HFFc6 (cell line): ENCODE data around the gene C1QTNF8. TPM values are rescaled to one million over a fixed set of nuclear protein-coding genes. Genes with fewer than 3 reads are reported as not detected.

Source experiments
- DNase-seq: peaks from one replicate; pipeline ENCODE4 v3.0.0-alpha.2; 2018
- H3K27ac Mint-ChIP-seq: 2 replicates; pipeline ENCODE4 v1.8.0; 2020; ENCODE audit warnings: mild to moderate bottlenecking, mixed read lengths
- H3K27me3 Mint-ChIP-seq: 2 replicates; pipeline ENCODE4 v1.8.0; 2021; ENCODE audit warnings: mild to moderate bottlenecking, moderate library complexity, mixed read lengths; ENCODE audit not compliant: insufficient read depth
- H3K36me3 Mint-ChIP-seq: 2 replicates; pipeline ENCODE4 v1.8.0; 2021; ENCODE audit warnings: low read depth, mixed read lengths
- H3K4me1 Mint-ChIP-seq: 2 replicates; pipeline ENCODE4 v1.8.0; 2020; ENCODE audit warnings: low read depth, mixed read lengths
- H3K4me3 Mint-ChIP-seq: 2 replicates; pipeline ENCODE4 v1.8.0; 2020; ENCODE audit warnings: mild to moderate bottlenecking, moderate library complexity, mixed read lengths
- H3K9me3 Mint-ChIP-seq: 2 replicates; pipeline ENCODE4 v1.8.0; 2020; ENCODE audit warnings: mild to moderate bottlenecking, mixed read lengths
- CTCF ChIP-seq: fragments of 200-600 bp; sonication (generic); IDR thresholded peaks from 2 replicates; pipeline ENCODE4 v1.5.0; 2021; ENCODE audit warnings: antibody characterized with exemption, mild to moderate bottlenecking
- total RNA-seq, 6 experiments: library from RNA; stranded (reverse); fragmentation: NEBNext Ultra II Directional; extraction: Animal tissue kit (Norgen Biotek cat#: 25700); gene quantifications; 2 replicates in 1 of 6; 3 replicates in 5 of 6; pipeline ENCODE4 v1.2.3, GENCODE V29; 2021

Gene C1QTNF8
- total RNA-seq, 6 experiments from 2014 or later, result not detected

DNA sequence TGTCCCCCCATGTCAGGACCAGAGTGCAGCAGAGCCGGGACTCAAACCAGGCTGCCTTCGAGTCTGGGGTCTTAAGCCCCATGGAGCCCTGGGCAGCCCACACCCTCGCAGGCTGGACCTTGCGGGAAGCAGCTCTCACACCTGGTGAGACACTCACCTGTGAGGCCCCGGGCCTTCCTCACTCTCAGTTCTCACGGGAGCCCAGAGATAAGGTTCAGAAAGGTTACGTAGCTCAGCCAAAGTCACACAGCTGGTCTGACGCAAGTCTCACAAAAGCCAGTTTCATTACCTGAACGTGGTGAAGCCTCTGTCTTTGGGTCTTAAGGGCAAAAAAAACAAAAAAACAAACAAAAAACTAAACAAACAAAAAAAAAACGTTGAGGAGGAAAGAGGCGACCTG lies 56.3 kb downstream of the C1QTNF8 start:
- H3K4me3 Mint-ChIP-seq, result no peak overlapping the region
- no peaks in the 10 kb centered on the region for H3K4me1 Mint-ChIP-seq
- no peak for DNase-seq
- H3K27me3 Mint-ChIP-seq, result peaks cover 10% of the 10 kb centered on the region
- no peak overlapping the region for H3K27ac Mint-ChIP-seq
- H3K9me3 Mint-ChIP-seq, result no peaks in the 10 kb centered on the region
- no peaks in the 10 kb centered on the region for H3K36me3 Mint-ChIP-seq
- no peak for TF ChIP-seq CTCF

DNA sequence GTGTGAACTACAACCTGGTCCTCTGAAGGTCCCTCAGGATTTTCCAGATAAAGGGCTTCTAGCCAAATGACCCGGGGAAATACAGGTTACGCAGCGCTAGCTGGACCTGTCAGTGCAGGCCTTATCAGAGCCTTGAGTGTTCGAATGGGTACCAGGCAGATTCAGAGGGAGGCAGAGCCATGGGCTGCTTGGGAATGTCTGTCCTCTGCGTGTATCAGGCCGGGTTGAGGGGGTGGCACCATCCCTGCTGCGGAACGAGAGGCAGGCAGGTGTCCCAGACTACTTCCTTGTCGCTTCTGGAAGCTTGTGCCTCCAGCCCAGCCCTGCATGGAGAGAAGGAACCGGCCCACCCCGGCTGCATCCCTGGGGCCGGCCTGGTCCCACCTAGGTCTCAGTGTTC lies 57.1 kb downstream of the C1QTNF8 start:
- Mint-ChIP-seq H3K36me3 (no peaks in the 10 kb centered on the region), H3K27me3 (peaks cover 10% of the 10 kb centered on the region), H3K27ac (no peak overlapping the region), H3K4me1 (no peaks in the 10 kb centered on the region), H3K9me3 (no peaks in the 10 kb centered on the region), H3K4me3 (no peak overlapping the region)
- TF ChIP-seq CTCF, result no peak
- no peak for DNase-seq

Other genes starting within 250 kb of the C1QTNF8 start
- 10 to 100 TPM; 10.9 to 19.3 (median 14.2) TPM for gene LMF1, start 125.3 kb downstream of the C1QTNF8 start, total RNA-seq
- under 1 TPM in 2 of 6 experiments, not detected in 4; 0.05 to 0.07 TPM for gene SOX8, start 114.5 kb downstream of the C1QTNF8 start, total RNA-seq
- gene SSTR5, start 23.5 kb downstream of the C1QTNF8 start, total RNA-seq, result not detected
- gene CACNA1H, start 56.9 kb upstream of the C1QTNF8 start, total RNA-seq, result under 1 TPM in 2 of 6 experiments, not detected in 4; 0.03 to 0.05 TPM
- under 1 TPM in 1 of 6 experiments, not detected in 5; 0.23 TPM for gene TPSG1, start 129.0 kb upstream of the C1QTNF8 start, total RNA-seq
- gene TPSB2, start 133.9 kb upstream of the C1QTNF8 start, total RNA-seq, result not detected
- gene TPSAB1, start 144.5 kb upstream of the C1QTNF8 start, total RNA-seq, result not detected
- gene TPSD1, start 159.8 kb upstream of the C1QTNF8 start, total RNA-seq, result not detected
- 100 to 1,000 TPM; 116 to 147 (median 138) TPM for gene UBE2I, start 213.4 kb upstream of the C1QTNF8 start, total RNA-seq
- gene BAIAP3, start 237.4 kb upstream of the C1QTNF8 start, total RNA-seq, result under 1 TPM; 0.11 to 0.28 (median 0.16) TPM